Raji (cell line): Measurements from ENCODE around the gene PDIA6.

ENCODE experiments used
- POLR2A ChIP-seq: IDR thresholded peaks from 2 replicates; pipeline ENCODE4 v1.6.1; 2011; ENCODE audit warnings: low read depth, low read length, control low read depth; ENCODE audit not compliant: insufficient read depth

The PDIA6 gene

GRCh38 chr2:10778724-10779115 lies 33.9 kb downstream of the PDIA6 start:
- TF ChIP-seq POLR2A, result no peak

GRCh38 chr2:10777842-10778723 lies 34.5 kb downstream of the PDIA6 start:
- no peak for TF ChIP-seq POLR2A

- TF ChIP-seq POLR2A, result no peak
Observed at GRCh38 chr2:10777111-10777841, 35.3 kb downstream of the PDIA6 start.

GRCh38 chr2:10776231-10776977 lies 36.2 kb downstream of the PDIA6 start:
- no peak for TF ChIP-seq POLR2A

GRCh38 chr2:10775831-10776230 lies 36.8 kb downstream of the PDIA6 start:
- no peak for TF ChIP-seq POLR2A

GRCh38 chr2:10775021-10775780 lies 37.4 kb downstream of the PDIA6 start:
- TF ChIP-seq POLR2A, result no peak

- TF ChIP-seq POLR2A, result no peak
Observed at GRCh38 chr2:10774394-10774793, 38.2 kb downstream of the PDIA6 start.

GRCh38 chr2:10773821-10774341 lies 38.7 kb downstream of the PDIA6 start:
- TF ChIP-seq POLR2A, result no peak

- TF ChIP-seq POLR2A, result no peak
Observed at GRCh38 chr2:10772868-10773215, 39.7 kb downstream of the PDIA6 start.

- no peak for TF ChIP-seq POLR2A
Observed at GRCh38 chr2:10772201-10772867, 40.3 kb downstream of the PDIA6 start.

GRCh38 chr2:10771786-10772185 lies 40.8 kb downstream of the PDIA6 start:
- no peak for TF ChIP-seq POLR2A

GRCh38 chr2:10770956-10771750 lies 41.4 kb downstream of the PDIA6 start:
- no peak for TF ChIP-seq POLR2A

- no peak for TF ChIP-seq POLR2A
Observed at GRCh38 chr2:10768063-10768507, 44.5 kb downstream of the PDIA6 start.

GRCh38 chr2:10765914-10766313 lies 46.7 kb downstream of the PDIA6 start:
- no peak for TF ChIP-seq POLR2A

- no peak for TF ChIP-seq POLR2A
Observed at GRCh38 chr2:10765461-10765860, 47.1 kb downstream of the PDIA6 start.
